Dendritic cell treated with granulocyte-macrophage colony-stimulating factor and Interleukin-4, amounts not matched to agents 40 ng/mL and 50 ng/mL, for 4 days (primary cell): Measurements from ENCODE around the gene MICAL3.
"Not testable (repeated sequence)": the region's sequence is repeated elsewhere in the genome, so short reads cannot be mapped to it uniquely, and the experiment has no call there.

Experiments
- H3K27ac Mint-ChIP-seq: one replicate; pipeline ENCODE4 v1.8.0; 2022; ENCODE audit warnings: mild to moderate bottlenecking, mixed read lengths
- H3K27me3 Mint-ChIP-seq: one replicate; pipeline ENCODE4 v1.8.0; 2022; ENCODE audit warnings: mild to moderate bottlenecking, mixed read lengths
- H3K36me3 Mint-ChIP-seq: one replicate; pipeline ENCODE4 v1.8.0; 2022; ENCODE audit warnings: low read depth, mixed read lengths
- H3K4me1 Mint-ChIP-seq: one replicate; pipeline ENCODE4 v1.8.0; 2022; ENCODE audit warnings: low read depth, mixed read lengths
- H3K4me3 Mint-ChIP-seq: one replicate; pipeline ENCODE4 v1.8.0; 2022; ENCODE audit warnings: mild to moderate bottlenecking, moderate library complexity, mixed read lengths
- H3K9me3 Mint-ChIP-seq: one replicate; pipeline ENCODE4 v1.8.0; 2022; ENCODE audit warnings: mixed read lengths
- intact Hi-C: fragments of 100-400 bp; cut with micrococcal nuclease; formaldehyde crosslinking; loops from one replicate; pipeline ENCODE4 v1.15.0; 2022

Gene MICAL3

GRCh38 chr22:18031695-18032454 is 7.5 kb upstream of the MICAL3 start:
- Mint-ChIP-seq H3K9me3 (no peaks in the 10 kb centered on the region), H3K27me3 (peaks cover 13% of the 10 kb centered on the region), H3K27ac (no peak overlapping the region), H3K4me3 (no peak overlapping the region), H3K4me1 (no peaks in the 10 kb centered on the region), H3K36me3 (no peaks in the 10 kb centered on the region)
- intact Hi-C loops, result no loop called here

DNA sequence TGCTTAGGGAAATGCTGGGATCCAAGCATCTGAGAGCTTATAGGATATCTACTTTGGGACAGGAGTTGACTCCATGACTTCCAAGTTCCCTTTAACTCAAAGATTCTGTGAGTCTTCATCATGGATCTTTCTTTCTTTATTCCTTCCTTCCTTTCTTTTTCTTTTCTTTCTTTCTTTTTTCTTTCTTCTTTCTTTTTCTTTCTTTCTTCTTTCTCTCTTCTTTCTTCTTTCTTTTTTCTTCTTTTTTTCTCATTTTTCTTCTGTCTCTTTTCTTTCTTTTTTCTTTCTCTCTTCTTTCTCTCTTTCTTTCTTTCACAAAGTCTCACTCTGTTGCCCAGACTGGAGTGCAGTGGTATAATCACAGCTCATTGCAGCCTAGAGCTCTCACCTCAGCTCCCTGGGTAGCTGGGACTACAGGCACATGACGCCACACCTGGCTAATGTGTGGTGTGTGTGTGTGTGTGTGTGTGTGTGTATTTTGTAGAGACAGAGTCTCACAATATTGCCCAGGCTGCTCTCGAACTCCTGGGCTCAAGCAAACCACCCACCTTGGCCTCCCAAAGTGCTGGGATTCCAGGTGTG is 5.4 kb upstream of the MICAL3 start:
- H3K36me3 Mint-ChIP-seq, result no peaks in the 10 kb centered on the region
- peaks cover under 1% of the 10 kb centered on the region for H3K4me1 Mint-ChIP-seq
- intact Hi-C loops, result no loop called here
- H3K27ac Mint-ChIP-seq, result no peak overlapping the region
- H3K9me3 Mint-ChIP-seq, result no peaks in the 10 kb centered on the region
- H3K27me3 Mint-ChIP-seq, result peaks cover 28% of the 10 kb centered on the region
- no peak overlapping the region for H3K4me3 Mint-ChIP-seq

GRCh38 chr22:18028817-18029527 is 4.6 kb upstream of the MICAL3 start:
- Mint-ChIP-seq H3K4me3 (no peak overlapping the region), H3K27ac (no peak overlapping the region), H3K27me3 (peaks cover 33% of the 10 kb centered on the region), H3K36me3 (no peaks in the 10 kb centered on the region), H3K9me3 (no peaks in the 10 kb centered on the region), H3K4me1 (peaks cover 6% of the 10 kb centered on the region)
- intact Hi-C loops, result no loop called here

DNA sequence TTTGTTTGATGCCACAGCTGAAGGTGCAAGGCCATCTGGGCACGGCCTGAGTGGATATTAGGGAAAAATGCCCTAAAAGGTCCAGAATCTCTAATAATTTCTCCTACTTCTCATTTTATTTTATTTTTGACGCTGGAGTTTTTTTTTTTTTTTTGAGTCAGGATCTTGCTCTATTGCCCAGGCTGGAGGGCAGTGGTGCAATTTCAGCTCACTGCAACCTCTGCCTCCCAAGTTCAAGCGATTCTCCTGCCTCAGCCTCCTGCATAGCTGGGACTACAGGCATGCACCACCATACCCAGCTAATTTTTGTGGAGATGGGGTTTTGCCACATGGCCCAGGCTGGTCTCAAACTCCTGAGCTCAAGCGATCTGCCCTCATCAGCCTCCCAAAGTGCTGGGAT is 1.5 kb upstream of the MICAL3 start:
- not testable (repeated sequence) for H3K4me3 Mint-ChIP-seq, H3K27ac Mint-ChIP-seq, H3K9me3 Mint-ChIP-seq, H3K36me3 Mint-ChIP-seq
- Mint-ChIP-seq H3K4me1 (peaks cover 12% of the 10 kb centered on the region), H3K27me3 (peaks cover 58% of the 10 kb centered on the region)
- intact Hi-C loops, result loop anchor here (2.0 kb wide), 1 partner anchor 195 kb away; no protein-coding TSS in a partner anchor

- no peaks in the 10 kb centered on the region for H3K36me3 Mint-ChIP-seq
Observed at GRCh38 chr22:18024956-18025720, 777 bp upstream of the MICAL3 start.

DNA sequence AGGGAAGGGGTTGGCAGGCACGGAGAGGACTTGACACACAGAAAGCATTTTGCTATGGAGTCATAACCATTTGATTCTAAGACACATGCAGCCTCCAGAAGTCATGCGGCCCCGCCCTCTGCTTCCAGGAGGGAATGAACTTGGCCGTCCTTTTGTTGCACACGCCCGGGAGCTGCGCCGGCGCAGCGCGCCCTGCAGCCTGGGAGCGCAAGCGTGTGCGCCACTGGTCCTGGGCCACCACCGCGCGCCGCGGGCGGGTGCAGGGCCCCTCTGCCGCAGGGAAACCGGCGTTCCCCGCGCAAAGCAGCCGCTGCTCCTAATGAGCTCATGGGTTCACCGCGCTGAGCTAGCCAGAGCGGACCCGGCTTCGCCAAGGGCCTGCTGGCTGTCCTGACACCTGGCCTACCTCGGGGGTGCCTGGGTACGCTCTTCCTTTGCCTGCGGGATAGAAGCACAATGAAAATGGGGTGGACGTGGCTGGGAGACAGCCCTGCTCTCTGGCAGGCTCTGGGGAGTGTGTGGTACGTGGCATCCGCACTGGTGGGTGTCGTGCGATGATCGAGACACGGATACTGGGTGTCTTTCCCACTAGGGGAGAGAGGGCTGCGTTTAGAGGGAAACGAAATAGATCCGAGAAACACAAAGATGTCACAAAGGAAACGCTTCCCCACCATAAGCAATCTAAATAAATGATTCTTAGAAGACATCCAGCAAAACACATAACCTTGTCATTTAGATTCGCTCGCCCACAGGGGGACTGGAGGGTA is 669 bp downstream of the MICAL3 start:
- Mint-ChIP-seq H3K36me3 (no peaks in the 10 kb centered on the region), H3K9me3 (no peaks in the 10 kb centered on the region), H3K27ac (no peak overlapping the region), H3K4me3 (peak overlapping the region; percentile 47), H3K27me3 (peaks cover 55% of the 10 kb centered on the region), H3K4me1 (peaks cover 12% of the 10 kb centered on the region)
- intact Hi-C loops, result loop anchor here (2.0 kb wide), 1 partner anchor 193 kb away; no protein-coding TSS in a partner anchor

More at GRCh38 chr22:18024956-18025720, 777 bp upstream of the MICAL3 start:
- H3K27me3 Mint-ChIP-seq, result peaks cover 58% of the 10 kb centered on the region
- peaks cover 12% of the 10 kb centered on the region for H3K4me1 Mint-ChIP-seq
- no peaks in the 10 kb centered on the region for H3K9me3 Mint-ChIP-seq
- no peak overlapping the region for H3K27ac Mint-ChIP-seq
- intact Hi-C loops, result loop anchor here (2.0 kb wide), 1 partner anchor 194 kb away; no protein-coding TSS in a partner anchor
- no peak overlapping the region for H3K4me3 Mint-ChIP-seq

DNA sequence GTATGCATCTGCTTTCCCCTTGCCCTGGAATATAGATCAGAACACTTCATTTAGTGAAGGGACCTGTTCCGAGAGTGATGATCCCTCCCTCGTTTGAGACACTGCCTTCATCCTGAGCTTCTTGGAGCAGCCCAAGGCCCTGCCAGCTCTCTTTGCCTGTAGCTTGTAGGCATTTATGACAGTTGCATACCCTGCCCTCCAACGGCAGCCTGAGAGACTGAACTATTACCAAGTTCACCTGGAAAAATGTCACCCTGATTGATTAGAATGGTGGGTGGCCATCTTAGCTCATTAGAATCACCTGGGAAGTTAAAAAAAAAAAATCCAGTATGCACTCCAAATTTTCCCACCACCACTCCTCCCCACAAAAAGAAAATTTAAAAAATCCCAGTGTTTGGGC is 1.5 kb downstream of the MICAL3 start:
- intact Hi-C loops, result no loop called here
- H3K36me3 Mint-ChIP-seq, result no peaks in the 10 kb centered on the region
- H3K9me3 Mint-ChIP-seq, result no peaks in the 10 kb centered on the region
- H3K4me1 Mint-ChIP-seq, result peaks cover 12% of the 10 kb centered on the region
- H3K27me3 Mint-ChIP-seq, result peaks cover 55% of the 10 kb centered on the region
- no peak overlapping the region for H3K27ac Mint-ChIP-seq
- H3K4me3 Mint-ChIP-seq, result no peak overlapping the region

- Mint-ChIP-seq H3K27ac (no peak overlapping the region), H3K4me1 (peaks cover 12% of the 10 kb centered on the region), H3K9me3 (no peaks in the 10 kb centered on the region), H3K27me3 (peaks cover 44% of the 10 kb centered on the region), H3K4me3 (no peak overlapping the region), H3K36me3 (no peaks in the 10 kb centered on the region)
- intact Hi-C loops, result no loop called here
Observed at GRCh38 chr22:18021431-18021830, 2.9 kb downstream of the MICAL3 start.

DNA sequence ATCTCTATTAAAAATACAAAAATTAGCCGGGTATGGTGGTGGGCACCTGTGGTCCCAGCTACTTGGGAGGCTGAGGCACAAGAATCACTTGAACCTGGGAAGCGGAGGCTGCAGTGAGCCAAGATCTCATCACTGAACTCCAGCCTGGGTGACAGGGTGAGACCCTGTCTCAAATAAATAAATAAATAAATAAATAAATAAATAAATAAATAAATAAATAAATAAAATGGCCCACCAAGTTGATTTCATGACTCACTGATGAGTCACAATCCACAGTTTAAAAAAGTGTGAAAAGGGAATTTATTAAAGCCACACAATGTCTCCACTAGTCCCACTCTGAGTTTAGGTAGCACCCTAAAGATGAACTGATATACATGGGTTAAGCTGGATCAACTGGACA is 3.6 kb downstream of the MICAL3 start:
- peaks cover 39% of the 10 kb centered on the region for H3K27me3 Mint-ChIP-seq
- H3K4me3 Mint-ChIP-seq, H3K36me3 Mint-ChIP-seq, H3K9me3 Mint-ChIP-seq, H3K27ac Mint-ChIP-seq, intact Hi-C loops: not testable (repeated sequence)
- H3K4me1 Mint-ChIP-seq, result peaks cover 12% of the 10 kb centered on the region

DNA sequence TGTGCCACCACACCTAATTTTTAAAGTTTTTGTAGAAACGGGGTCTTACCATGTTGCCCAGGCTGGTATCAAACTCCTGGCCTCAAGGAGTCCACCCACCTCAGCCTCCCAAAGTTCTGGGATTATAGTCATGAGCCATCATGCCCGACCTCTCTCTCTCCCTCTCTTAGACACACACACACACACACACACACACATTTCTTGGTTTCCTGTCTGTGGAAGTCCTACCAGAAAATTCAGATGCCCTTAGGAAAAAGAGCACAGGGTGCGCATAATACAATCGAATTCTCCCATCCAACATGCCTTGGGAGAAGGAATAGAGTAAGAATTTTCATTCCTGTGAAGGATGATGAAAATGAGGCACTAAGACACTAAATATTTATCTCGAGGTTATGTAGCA is 10.4 kb downstream of the MICAL3 start:
- H3K4me1 Mint-ChIP-seq, result no peaks in the 10 kb centered on the region
- no peaks in the 10 kb centered on the region for H3K36me3 Mint-ChIP-seq
- H3K27ac Mint-ChIP-seq, result no peak overlapping the region
- intact Hi-C loops, result no loop called here
- peaks cover 2% of the 10 kb centered on the region for H3K27me3 Mint-ChIP-seq
- H3K4me3 Mint-ChIP-seq, result no peak overlapping the region
- no peaks in the 10 kb centered on the region for H3K9me3 Mint-ChIP-seq

- Mint-ChIP-seq H3K27ac (no peak overlapping the region), H3K4me1 (no peaks in the 10 kb centered on the region), H3K9me3 (no peaks in the 10 kb centered on the region), H3K36me3 (no peaks in the 10 kb centered on the region), H3K27me3 (peaks cover 2% of the 10 kb centered on the region), H3K4me3 (no peak overlapping the region)
- intact Hi-C loops, result no loop called here
Observed at GRCh38 chr22:18013436-18013835, 10.9 kb downstream of the MICAL3 start.

- Mint-ChIP-seq H3K4me1 (no peaks in the 10 kb centered on the region), H3K36me3 (no peaks in the 10 kb centered on the region), H3K27me3 (peaks cover 2% of the 10 kb centered on the region), H3K9me3 (no peaks in the 10 kb centered on the region), H3K27ac (no peak overlapping the region), H3K4me3 (no peak overlapping the region)
- intact Hi-C loops, result no loop called here
Observed at GRCh38 chr22:18012531-18012930, 11.8 kb downstream of the MICAL3 start.

GRCh38 chr22:18010266-18010665 is 14.1 kb downstream of the MICAL3 start:
- Mint-ChIP-seq H3K27me3 (peaks cover 4% of the 10 kb centered on the region), H3K27ac (no peak overlapping the region), H3K9me3 (no peaks in the 10 kb centered on the region), H3K4me1 (no peaks in the 10 kb centered on the region), H3K4me3 (no peak overlapping the region), H3K36me3 (no peaks in the 10 kb centered on the region)
- intact Hi-C loops, result no loop called here
